Pancreas (tissue), 10 donors: ENCODE results near the gene CEP63. TPM values are rescaled to one million over a fixed set of nuclear protein-coding genes. Genes with fewer than 3 reads are reported as not detected.

Experiments used
- ATAC-seq, 4 donors: fragments of 200-7000 bp; cut with Tn5 transposase; one replicate each; pipeline versions ENCODE4 v1.8.0 to v1.9.1; 2020; ENCODE audit warnings: mild to moderate bottlenecking in 4 of 4, moderate library complexity in 4 of 4
- DNase-seq, 6 donors: peaks; one replicate each; pipeline ENCODE4 v3.0.0-alpha.2; 2020
- FAIRE-seq: peaks from 2 replicates; lab custom pipeline; 2012; peaks lifted over from hg19 to GRCh38; lab: Jason Lieb, UNC
- H3K27ac ChIP-seq, 4 donors: fragments of 200-600 bp; sonication (generic); 1 replicate in 3 of 4; 2 replicates in 1 of 4; pipeline versions ENCODE4 v1.5.0 to v1.8.0; 2020
- H3K27me3 ChIP-seq, 4 donors: fragments of 200-600 bp; one replicate each; pipeline ENCODE4 v1.8.0; 2021
- H3K36me3 ChIP-seq, 3 donors: fragments of 200-600 bp; sonication (generic) in 1 of 3; one replicate each; pipeline versions ENCODE4 v1.5.0 to v1.8.0; 2020 to 2021
- H3K4me1 ChIP-seq, 3 donors: fragments of 200-600 bp; one replicate each; pipeline ENCODE4 v1.8.0; 2021
- H3K4me3 ChIP-seq, 4 donors: fragments of 200-600 bp; sonication (generic) in 2 of 4; one replicate each; pipeline versions ENCODE4 v1.5.0 to v1.8.0; 2020 to 2021
- H3K9me3 ChIP-seq, 4 donors: fragments of 200-600 bp; one replicate each; pipeline ENCODE4 v1.8.0; 2021
- CTCF ChIP-seq, 4 donors: fragments of 200-600 bp; sonication (generic) in 3 of 4; IDR thresholded peaks; one replicate each; pipeline versions ENCODE4 v1.5.0 to v1.8.0; 2021; ENCODE audit warnings: antibody characterized with exemption in 4 of 4
- WGBS, 2 donors: extraction: QIAGEN DNeasy Blood & Tissue Kit; methylation state at CpG; one replicate each; pipeline ENCODE4 v1.1.7; 2013; 5-methylcytosine and 5-hydroxymethylcytosine counted together
- intact Hi-C, 3 donors: fragments of 100-400 bp; cut with DNase I; formaldehyde crosslinking; loops; one replicate each; pipeline versions ENCODE4 v1.11.1 to v1.14.2; 2022
- polyA plus RNA-seq, 2 donors: library from polyadenylated mRNA; stranded (reverse); fragments of 200-250 nt; gene quantifications; one replicate each; pipeline ENCODE4 v1.2.3, GENCODE V29; 2013
- total RNA-seq, 6 donors: library from RNA; stranded (reverse); fragmentation: NEBNext Ultra II Directional in 4 of 6; extraction: Animal tissue kit (Norgen Biotek cat#: 25700) in 4 of 6; gene quantifications; one replicate each; pipeline versions ENCODE4 v1.2.1 to v1.2.4, GENCODE V29; 2021 to 2023
- donor health status: healthy with polysubstance abuse.
- donor health status: DM: no; HTN: no; CAD: no; lungs with moderate emphysema.
- donor health status: DM: no; HTN: no; CAD: no.
- donor health status: control.
- donor health status: control.
- donor health status: Bipolar disorder and iron deficiency.
- donor health status: DM: yes; HTN: yes; CAD: no.
- donor health status: DM: no; HTN: no; CAD: no.
- donor health status: DM: no; HTN: no; CAD: no.
- donor health status: DM: yes; HTN: yes; CAD: no.

Gene CEP63
- total and polyA plus RNA-seq, 8 donors, result 8.9 to 17.2 (median 11.4) TPM

GRCh38 chr3:134464689-134465365 is 21.0 kb upstream of the CEP63 start:
- Histone ChIP-seq H3K27ac (no peak overlapping the region), H3K36me3 (no peaks in the 10 kb centered on the region), H3K4me3 (no peak overlapping the region), H3K27me3 (no peaks in the 10 kb centered on the region), H3K9me3 (no peaks in the 10 kb centered on the region), H3K4me1 (no peaks in the 10 kb centered on the region)
- 76 to 83% methylated on average over 8 of the region's 8 CpGs for WGBS, 2 donors
- TF ChIP-seq CTCF (IDR thresholded peaks at IDR 0.05), result no peak
- ATAC-seq, result no peak
- FAIRE-seq, result no peak
- intact Hi-C loops, result loop anchor here in 1 of 3 donors (10.0 kb wide), 1 partner anchor 70 kb away; no protein-coding TSS in a partner anchor
- DNase-seq, result no peak

GRCh38 chr3:134466331-134466730 is 19.5 kb upstream of the CEP63 start:
- H3K4me3 ChIP-seq, result no peak overlapping the region
- no peak for ATAC-seq
- no peak for TF ChIP-seq CTCF (IDR thresholded peaks at IDR 0.05)
- WGBS, 2 donors, result 85 to 89% methylated on average over 1 of the region's 1 CpG
- no peaks in the 10 kb centered on the region for H3K4me1 ChIP-seq
- no peaks in the 10 kb centered on the region for H3K27me3 ChIP-seq
- no peaks in the 10 kb centered on the region for H3K9me3 ChIP-seq
- no peak overlapping the region for H3K27ac ChIP-seq
- intact Hi-C loops, result loop anchor here in 1 of 3 donors (10.0 kb wide), 1 partner anchor 72 kb away; no protein-coding TSS in a partner anchor
- no peak for FAIRE-seq
- H3K36me3 ChIP-seq, result no peaks in the 10 kb centered on the region
- no peak for DNase-seq

GRCh38 chr3:134468519-134468918 is 17.3 kb upstream of the CEP63 start:
- no peak for ATAC-seq
- H3K27ac ChIP-seq, result no peak overlapping the region
- no peaks in the 10 kb centered on the region for H3K9me3 ChIP-seq
- no peaks in the 10 kb centered on the region for H3K4me1 ChIP-seq
- no peak for FAIRE-seq
- intact Hi-C loops, result loop anchor here in 1 of 3 donors (10.0 kb wide), 1 partner anchor 74 kb away; no protein-coding TSS in a partner anchor
- no peaks in the 10 kb centered on the region for H3K27me3 ChIP-seq
- 92 to 94% methylated on average over 4 of the region's 4 CpGs for WGBS, 2 donors
- TF ChIP-seq CTCF (IDR thresholded peaks at IDR 0.05), result no peak
- H3K36me3 ChIP-seq, result no peaks in the 10 kb centered on the region
- H3K4me3 ChIP-seq, result no peak overlapping the region
- no peak for DNase-seq

GRCh38 chr3:134471521-134472193 is 14.2 kb upstream of the CEP63 start:
- intact Hi-C loops, result loop anchor here (5.0 to 10.0 kb wide), 3 partner anchors 97 to 257 kb away; partner anchors contain the start of gene AMOTL2 (in 2 of the 3)
- H3K9me3 ChIP-seq, result no peaks in the 10 kb centered on the region
- H3K27me3 ChIP-seq, result no peaks in the 10 kb centered on the region
- DNase-seq (no peak), FAIRE-seq (no peak), ATAC-seq (no peak)
- no peak overlapping the region for H3K27ac ChIP-seq
- no peaks in the 10 kb centered on the region for H3K36me3 ChIP-seq
- H3K4me3 ChIP-seq, result no peak overlapping the region
- 84 to 90% methylated on average over 8 of the region's 8 CpGs for WGBS, 2 donors
- H3K4me1 ChIP-seq, result no peaks in the 10 kb centered on the region
- TF ChIP-seq CTCF (IDR thresholded peaks at IDR 0.05), result no peak
